Dermis microvascular lymphatic vessel endothelial cell (primary cell): Measurements from ENCODE around the gene SREBF2. TPM values are rescaled to one million over a fixed set of nuclear protein-coding genes. Genes with fewer than 3 reads are reported as not detected.
"Not testable (repeated sequence)": the region's sequence is repeated elsewhere in the genome, so short reads cannot be mapped to it uniquely, and the experiment has no call there.

Experiments
- DNase-seq, 2 donors: peaks; one replicate each; pipeline versions ENCODE4 v3.0.0 to v3.0.0-alpha.2; 2010; ENCODE audit warnings: low read depth in 2 of 2
- total RNA-seq: library from RNA; depleted of rRNA; stranded (reverse); fragments of >200 nt; gene quantifications from 2 replicates; pipeline ENCODE4 v1.2.1, GENCODE V29; 2014

SREBF2 gene
- total RNA-seq, 1 donor from 2014 or later = 41.0 TPM

GRCh38 chr22:41943661-41944209, 110.8 kb downstream of the SREBF2 start:
- peak in 1 of 2 donors; percentile 56 for DNase-seq

DNA sequence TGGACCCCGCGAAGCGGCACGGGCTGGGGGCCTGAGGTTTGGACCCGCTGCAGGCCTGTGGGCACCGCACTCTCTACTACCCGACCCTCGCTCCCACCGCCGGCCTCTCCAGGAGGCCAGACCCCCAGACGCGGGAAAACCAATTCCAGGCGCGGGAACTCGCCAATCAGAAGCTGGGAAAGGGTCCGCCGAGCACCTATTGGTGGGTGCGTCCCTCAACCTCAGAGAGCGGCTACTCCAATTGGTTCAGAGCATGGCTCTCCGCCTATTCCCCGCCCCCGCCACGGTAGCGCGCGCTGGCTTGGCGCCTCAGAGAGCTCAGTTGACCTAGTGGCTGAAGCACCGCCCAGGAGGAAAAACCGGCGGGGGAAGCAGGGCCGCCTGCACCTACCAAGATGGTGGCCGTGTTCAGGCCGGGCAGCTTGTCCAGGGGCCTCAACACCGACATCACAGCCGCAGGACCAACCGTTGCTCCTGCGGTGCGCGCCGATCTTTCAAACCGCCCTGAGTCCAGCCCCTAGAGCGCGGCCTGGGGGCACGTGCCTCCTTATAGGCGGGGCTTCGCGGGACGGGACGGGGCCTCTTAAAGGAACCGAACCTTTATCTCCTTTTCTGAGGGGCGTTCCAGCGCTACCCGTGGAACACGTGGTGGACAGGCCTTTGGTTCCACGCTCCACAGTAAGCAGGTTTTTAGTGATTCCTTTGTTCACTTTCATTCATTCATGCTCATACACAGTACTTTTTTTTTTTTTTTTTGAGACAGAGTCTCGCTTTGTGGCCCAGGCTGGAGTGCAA, 113.9 kb downstream of the SREBF2 start, which contains the start of gene CENPM:
CENPM (minus strand) TSS at position 524 of the 795 bp plus-strand sequence; CDS start at position 448, 76 bp downstream.
- DNase-seq = peak; percentile 83 to 96

- no peak for DNase-seq
Observed at GRCh38 chr22:41947424-41948080, 114.6 kb downstream of the SREBF2 start.

GRCh38 chr22:41948142-41948541, 115.2 kb downstream of the SREBF2 start:
- no peak for DNase-seq

- not testable (repeated sequence) for DNase-seq
Observed at GRCh38 chr22:41948928-41949296, 116.0 kb downstream of the SREBF2 start.

DNA sequence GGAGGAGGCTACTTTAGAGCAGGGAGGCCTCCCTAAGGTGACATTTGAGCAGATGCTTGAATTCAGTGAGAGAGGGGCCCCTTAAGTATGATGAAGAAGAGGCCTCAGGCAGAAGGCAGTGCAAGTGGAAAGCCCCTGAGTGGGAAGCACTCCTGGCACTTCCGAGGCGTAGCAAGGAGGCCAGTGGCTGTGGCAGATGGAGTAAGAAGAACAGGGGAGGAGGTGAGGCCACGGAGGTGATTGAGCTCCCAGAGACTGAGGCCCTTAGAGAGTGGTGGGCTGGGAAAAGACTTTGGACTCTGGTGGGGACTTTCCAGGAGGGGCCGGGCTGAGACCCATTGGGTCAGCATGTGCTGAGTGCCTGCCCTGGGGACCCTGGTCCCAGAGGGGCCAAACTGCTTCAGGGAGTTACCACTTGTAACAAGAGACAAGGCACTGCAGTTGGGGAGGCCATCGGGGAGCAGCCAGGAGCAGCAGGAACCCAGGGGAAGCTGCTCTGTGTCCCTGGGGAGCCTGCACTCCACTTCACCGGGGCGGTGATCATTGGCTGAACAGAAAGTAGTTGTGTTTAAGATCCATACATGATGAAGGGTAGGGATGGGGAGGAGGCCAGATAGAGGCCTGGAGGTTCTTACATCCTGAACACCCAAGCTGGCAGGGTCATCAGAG, 116.5 kb downstream of the SREBF2 start:
- DNase-seq = no peak

- no peak for DNase-seq
Observed at GRCh38 chr22:41951898-41952474, 119.1 kb downstream of the SREBF2 start, which contains the start of gene SMIM45. TSS of gene SMIM45 (plus strand) at chr22:41952150.

GRCh38 chr22:41952713-41953112, 119.8 kb downstream of the SREBF2 start:
- DNase-seq = no peak

Other genes with a start within 250 kb of the SREBF2 start
- 2.2 and 3.2 TPM in 2 replicates for gene PMM1, start 243.3 kb upstream of the SREBF2 start, total RNA-seq
- gene DESI1, start 212.1 kb upstream of the SREBF2 start, total RNA-seq = 15.0 and 17.2 TPM in 2 replicates
- 286 and 375 TPM in 2 replicates for gene XRCC6, start 211.8 kb upstream of the SREBF2 start, total RNA-seq
- 67.3 and 89.5 TPM in 2 replicates for gene SNU13, start 144.2 kb upstream of the SREBF2 start, total RNA-seq
- gene MEI1, start 133.6 kb upstream of the SREBF2 start, total RNA-seq = 2.3 and 3.7 TPM in 2 replicates
- 3.7 and 4.2 TPM in 2 replicates for gene CCDC134, start 32.4 kb upstream of the SREBF2 start, total RNA-seq
- not detected in 2 replicates for gene SHISA8, start 82.0 kb downstream of the SREBF2 start, total RNA-seq
- gene TNFRSF13C, start 93.7 kb downstream of the SREBF2 start, total RNA-seq = under 0.01 TPM in 2 replicates
- 14.4 and 30.0 TPM in 2 replicates for gene CENPM, start 114.0 kb downstream of the SREBF2 start, total RNA-seq
- under 0.01 TPM in 2 replicates for gene SEPTIN3, start 136.3 kb downstream of the SREBF2 start, total RNA-seq
- gene WBP2NL, start 165.7 kb downstream of the SREBF2 start, total RNA-seq = not detected in 2 replicates
- gene NAGA, start 237.7 kb downstream of the SREBF2 start, total RNA-seq = 21.7 TPM in 2 replicates
- 13.4 and 31.1 TPM in 2 replicates for gene PHETA2, start 241.1 kb downstream of the SREBF2 start, total RNA-seq
- gene SMDT1, start 246.6 kb downstream of the SREBF2 start, total RNA-seq = 8.0 and 11.5 TPM in 2 replicates